A673 (cell line): ENCODE data around the gene ORM1. TPM values are rescaled to one million over a fixed set of nuclear protein-coding genes. Genes with fewer than 3 reads are reported as not detected.

Experiments used
- BruUV-seq: library from RNA; stranded (reverse); fragments of 400-500 nt; replicated peaks from 2 replicates; lab custom pipeline; 2021; lab: Mats Ljungman, UMichigan
- CTCF ChIA-PET: fragments of 300-600 bp; sonication (Branson Sonifier 250); formaldehyde crosslinking; loops from one replicate; lab custom pipeline; 2022; ENCODE audit warnings: antibody characterized with exemption; lab: Charles Lee
- POLR2A ChIA-PET: fragments of 300-600 bp; sonication (Branson Sonifier 250); formaldehyde crosslinking; loops from one replicate; lab custom pipeline; 2022; ENCODE audit warnings: antibody characterized with exemption; ENCODE audit not compliant: low non-redundant PET; lab: Charles Lee
- DNase-seq: peaks from one replicate; pipeline ENCODE4 v3.0.0-alpha.2; 2015; ENCODE audit warnings: low spot score
- H3K27ac ChIP-seq: fragments of 200-600 bp; sonication (generic); 2 replicates; pipeline ENCODE4 v1.5.1; 2016; ENCODE audit warnings: mixed run types, low read depth, mild to moderate bottlenecking, mixed read lengths, antibody characterized with exemption, low read length; ENCODE audit not compliant: poor library complexity, severe bottlenecking
- H3K27me3 ChIP-seq: fragments of 200-600 bp; sonication (generic); replicated peaks from 2 replicates; pipeline ENCODE4 v1.6.1; 2017; ENCODE audit warnings: mixed run types, low read depth, mild to moderate bottlenecking, mixed read lengths, antibody characterized with exemption, low read length; ENCODE audit not compliant: insufficient read depth, poor library complexity
- H3K36me3 ChIP-seq: fragments of 200-600 bp; sonication (generic); 2 replicates; pipeline ENCODE4 v1.6.1; 2016; ENCODE audit warnings: mixed run types, mild to moderate bottlenecking, mixed read lengths, antibody characterized with exemption, low read length; ENCODE audit not compliant: insufficient read depth, poor library complexity, severe bottlenecking
- H3K4me1 ChIP-seq: fragments of 200-600 bp; sonication (generic); 2 replicates; pipeline ENCODE4 v1.6.1; 2017; ENCODE audit warnings: mixed run types, mild to moderate bottlenecking, mixed read lengths, antibody characterized with exemption, low read length; ENCODE audit not compliant: insufficient read depth, poor library complexity, severe bottlenecking
- H3K4me3 ChIP-seq: fragments of 200-600 bp; sonication (generic); 2 replicates; pipeline ENCODE4 v1.5.1; 2016; ENCODE audit warnings: low read depth, mixed run types, mild to moderate bottlenecking, mixed read lengths, low read length; ENCODE audit not compliant: poor library complexity, severe bottlenecking
- H3K9me3 ChIP-seq: fragments of 200-600 bp; sonication (generic); 2 replicates; pipeline ENCODE4 v1.6.1; 2016; ENCODE audit warnings: mixed run types, low read depth, mild to moderate bottlenecking, mixed read lengths, antibody characterized with exemption, low read length; ENCODE audit not compliant: poor library complexity, severe bottlenecking
- CTCF ChIP-seq: fragments of 300-800, 200-600 bp; sonication (generic); conservative IDR thresholded peaks from 2 replicates; pipeline ENCODE4 v1.5.1; 2017; ENCODE audit warnings: low read depth, mild to moderate bottlenecking, antibody characterized with exemption, low read length, moderate library complexity, mixed read lengths
- EZH2 ChIP-seq: fragments of 200-600 bp; sonication (generic); IDR thresholded peaks from 2 replicates; pipeline ENCODE4 v1.6.1; 2017; ENCODE audit warnings: borderline replicate concordance, low read depth, mild to moderate bottlenecking, mixed read lengths, antibody characterized with exemption, low read length; ENCODE audit not compliant: poor library complexity, severe bottlenecking
- intact Hi-C: fragments of 100-400 bp; cut with micrococcal nuclease; formaldehyde crosslinking; loops from one replicate; pipeline ENCODE4 v1.10.0; 2022; ENCODE audit not compliant: unreplicated experiment
- total RNA-seq: library from RNA; stranded (reverse); gene quantifications from 2 replicates; pipeline ENCODE4 v1.2.3, GENCODE V29; 2021

Gene ORM1
- total RNA-seq, 1 experiment from 2014 or later: not detected

GRCh38 chr9:114291886-114292590 lies 30.9 kb upstream of the ORM1 start:
- Histone ChIP-seq H3K4me3 (no peak overlapping the region), H3K4me1 (peaks cover 6% of the 10 kb centered on the region), H3K27ac (no peak overlapping the region), H3K9me3 (peaks cover 17% of the 10 kb centered on the region), H3K36me3 (peaks cover 32% of the 10 kb centered on the region), H3K27me3 (no peaks in the 10 kb centered on the region)
- no peak for DNase-seq
- ChIA-PET CTCF (interaction anchor here (0.6 to 2.1 kb wide), 5 partner anchors 23 to 210 kb away, joined by 3 to 26 read pairs (median 4); no protein-coding TSS in a partner anchor), POLR2A (no interaction called here)
- intact Hi-C loops: loop anchor here (1.0 to 10.0 kb wide), 6 partner anchors 137 to 607 kb away; partner anchors contain the start of gene COL27A1
- BruUV-seq: no TSS peak
- TF ChIP-seq EZH2: no peak
- no peak for TF ChIP-seq CTCF

- Histone ChIP-seq H3K4me1 (no peaks in the 10 kb centered on the region), H3K27me3 (no peaks in the 10 kb centered on the region), H3K36me3 (peaks cover 32% of the 10 kb centered on the region), H3K4me3 (no peak overlapping the region), H3K27ac (no peak overlapping the region), H3K9me3 (peaks cover 17% of the 10 kb centered on the region)
- ChIA-PET CTCF (interaction anchor here (0.7 kb wide), 1 partner anchor 138 kb away, joined by 4 read pairs; no protein-coding TSS in a partner anchor), POLR2A (no interaction called here)
- intact Hi-C loops: loop anchor here (10.0 kb wide), 3 partner anchors 490 to 610 kb away; no protein-coding TSS in a partner anchor
- TF ChIP-seq EZH2 (no peak), CTCF (no peak)
- BruUV-seq: no TSS peak
- DNase-seq: no peak
Observed at GRCh38 chr9:114294664-114295063, 28.2 kb upstream of the ORM1 start.

- BruUV-seq: no TSS peak
- Histone ChIP-seq H3K27me3 (no peaks in the 10 kb centered on the region), H3K36me3 (peaks cover 32% of the 10 kb centered on the region), H3K4me3 (no peak overlapping the region), H3K4me1 (no peaks in the 10 kb centered on the region), H3K9me3 (peaks cover 17% of the 10 kb centered on the region), H3K27ac (no peak overlapping the region)
- POLR2A ChIA-PET: no interaction called here
- intact Hi-C loops: loop anchor here (10.0 kb wide), 3 partner anchors 492 to 612 kb away; no protein-coding TSS in a partner anchor
- TF ChIP-seq EZH2 (no peak), CTCF (no peak)
- CTCF ChIA-PET: no interaction called here
- DNase-seq: no peak
Observed at GRCh38 chr9:114296338-114296737, 26.6 kb upstream of the ORM1 start.
